ENCODE data around the gene COBL.

Gene COBL

GRCh38 chr7:51140199-51141164, 176.1 kb downstream of the COBL start:
- DNase-seq: no peak

- no peak for DNase-seq
Observed at GRCh38 chr7:51139796-51140195, 176.8 kb downstream of the COBL start.

GRCh38 chr7:51138123-51139085, 178.2 kb downstream of the COBL start:
- DNase-seq: no peak

GRCh38 chr7:51135576-51135975, 181.0 kb downstream of the COBL start:
- DNase-seq: no peak

- no peak for DNase-seq
Observed at GRCh38 chr7:51134013-51134441, 182.6 kb downstream of the COBL start.

- no peak for DNase-seq
Observed at GRCh38 chr7:51132661-51133060, 183.9 kb downstream of the COBL start.

GRCh38 chr7:51129527-51130472, 186.8 kb downstream of the COBL start:
- no peak for DNase-seq

GRCh38 chr7:51128545-51129435, 187.8 kb downstream of the COBL start:
- no peak for DNase-seq

GRCh38 chr7:51127618-51127904, 189.0 kb downstream of the COBL start:
- no peak for DNase-seq

- no peak for DNase-seq
Observed at GRCh38 chr7:51126813-51127617, 189.6 kb downstream of the COBL start.

GRCh38 chr7:51126324-51126723, 190.3 kb downstream of the COBL start:
- no peak for DNase-seq

- DNase-seq: no peak
Observed at GRCh38 chr7:51124321-51124720, 192.3 kb downstream of the COBL start.

- DNase-seq: no peak
Observed at GRCh38 chr7:51123322-51124019, 193.1 kb downstream of the COBL start.

- DNase-seq: no peak
Observed at GRCh38 chr7:51121931-51122425, 194.6 kb downstream of the COBL start.

GRCh38 chr7:51121036-51121790, 195.4 kb downstream of the COBL start:
- DNase-seq: no peak

- DNase-seq: no peak
Observed at GRCh38 chr7:51118628-51119027, 198.0 kb downstream of the COBL start.

GRCh38 chr7:51114501-51114900, 202.1 kb downstream of the COBL start:
- DNase-seq: no peak

- no peak for DNase-seq
Observed at GRCh38 chr7:51113962-51114361, 202.6 kb downstream of the COBL start.

GRCh38 chr7:51113560-51113959, 203.0 kb downstream of the COBL start:
- DNase-seq: no peak
